ENCODE measurements around the gene ZBTB1. TPM values are rescaled to one million over a fixed set of nuclear protein-coding genes. Genes with fewer than 3 reads are reported as not detected.

The ZBTB1 gene, protein sequence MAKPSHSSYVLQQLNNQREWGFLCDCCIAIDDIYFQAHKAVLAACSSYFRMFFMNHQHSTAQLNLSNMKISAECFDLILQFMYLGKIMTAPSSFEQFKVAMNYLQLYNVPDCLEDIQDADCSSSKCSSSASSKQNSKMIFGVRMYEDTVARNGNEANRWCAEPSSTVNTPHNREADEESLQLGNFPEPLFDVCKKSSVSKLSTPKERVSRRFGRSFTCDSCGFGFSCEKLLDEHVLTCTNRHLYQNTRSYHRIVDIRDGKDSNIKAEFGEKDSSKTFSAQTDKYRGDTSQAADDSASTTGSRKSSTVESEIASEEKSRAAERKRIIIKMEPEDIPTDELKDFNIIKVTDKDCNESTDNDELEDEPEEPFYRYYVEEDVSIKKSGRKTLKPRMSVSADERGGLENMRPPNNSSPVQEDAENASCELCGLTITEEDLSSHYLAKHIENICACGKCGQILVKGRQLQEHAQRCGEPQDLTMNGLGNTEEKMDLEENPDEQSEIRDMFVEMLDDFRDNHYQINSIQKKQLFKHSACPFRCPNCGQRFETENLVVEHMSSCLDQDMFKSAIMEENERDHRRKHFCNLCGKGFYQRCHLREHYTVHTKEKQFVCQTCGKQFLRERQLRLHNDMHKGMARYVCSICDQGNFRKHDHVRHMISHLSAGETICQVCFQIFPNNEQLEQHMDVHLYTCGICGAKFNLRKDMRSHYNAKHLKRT
- total RNA-seq (10 to 100 TPM; 51.7 to 84.2 (median 66.9) TPM), polyA plus RNA-seq (10 to 100 TPM; 25.4 to 31.3 (median 27.5) TPM)
- long read RNA-seq, donor 1, partial matches to known transcripts: 23 of 24 reads
- long read RNA-seq, donor 1, other reads (novel, unspliced or antisense): 0 of 24 reads
- long read RNA-seq, donor 2, full-length matches to known transcripts: 2 of 14 reads
- long read RNA-seq, donor 2, partial matches to known transcripts: 12 of 14 reads
- long read RNA-seq, donor 2, other reads (novel, unspliced or antisense): 0 of 14 reads

DNA sequence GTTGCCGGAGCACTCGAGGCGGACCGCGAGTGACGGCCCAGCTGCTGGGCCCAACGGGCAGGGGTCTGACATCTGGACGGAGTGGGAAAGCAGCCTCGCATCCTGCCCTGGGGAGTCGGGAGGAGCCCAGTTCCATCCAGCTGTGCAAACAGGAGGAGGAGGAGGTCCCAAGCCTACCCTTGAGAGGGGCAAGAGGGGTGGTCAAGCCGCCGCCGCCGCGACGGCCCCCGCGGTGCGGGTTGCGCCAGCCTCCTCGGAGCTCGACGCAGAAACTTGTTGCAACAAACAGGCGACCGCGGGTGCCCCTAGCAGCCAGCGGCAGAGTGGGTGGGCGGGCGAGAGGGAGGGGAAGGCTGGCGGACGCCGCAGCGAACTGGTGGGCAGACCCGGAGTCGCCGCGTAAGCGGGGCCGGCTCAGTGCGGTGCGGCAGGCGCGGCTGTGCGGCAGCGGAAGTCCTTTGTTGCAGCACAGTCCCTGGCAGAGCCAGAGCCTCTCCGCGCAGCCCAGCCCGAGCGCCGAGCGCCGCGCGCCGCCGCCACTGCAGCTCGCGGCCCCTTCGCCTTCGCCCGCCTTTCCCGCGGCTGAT, at the start of gene ZBTB1:
Gene ZBTB1, plus strand, starts transcription at position 461 of the 587 bp plus-strand sequence. CDS start 16,735 bp downstream, outside the sequence.
- intact Hi-C loops (cut with DNase I; ENCODE audit: low total_unique reads): no loop called here
- H3K36me3 ChIP-seq: no peaks in the 10 kb centered on the region
- TF ChIP-seq, protein P1, sequence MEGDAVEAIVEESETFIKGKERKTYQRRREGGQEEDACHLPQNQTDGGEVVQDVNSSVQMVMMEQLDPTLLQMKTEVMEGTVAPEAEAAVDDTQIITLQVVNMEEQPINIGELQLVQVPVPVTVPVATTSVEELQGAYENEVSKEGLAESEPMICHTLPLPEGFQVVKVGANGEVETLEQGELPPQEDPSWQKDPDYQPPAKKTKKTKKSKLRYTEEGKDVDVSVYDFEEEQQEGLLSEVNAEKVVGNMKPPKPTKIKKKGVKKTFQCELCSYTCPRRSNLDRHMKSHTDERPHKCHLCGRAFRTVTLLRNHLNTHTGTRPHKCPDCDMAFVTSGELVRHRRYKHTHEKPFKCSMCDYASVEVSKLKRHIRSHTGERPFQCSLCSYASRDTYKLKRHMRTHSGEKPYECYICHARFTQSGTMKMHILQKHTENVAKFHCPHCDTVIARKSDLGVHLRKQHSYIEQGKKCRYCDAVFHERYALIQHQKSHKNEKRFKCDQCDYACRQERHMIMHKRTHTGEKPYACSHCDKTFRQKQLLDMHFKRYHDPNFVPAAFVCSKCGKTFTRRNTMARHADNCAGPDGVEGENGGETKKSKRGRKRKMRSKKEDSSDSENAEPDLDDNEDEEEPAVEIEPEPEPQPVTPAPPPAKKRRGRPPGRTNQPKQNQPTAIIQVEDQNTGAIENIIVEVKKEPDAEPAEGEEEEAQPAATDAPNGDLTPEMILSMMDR (IDR thresholded peaks at IDR 0.05 in 8 of 11, conservative IDR thresholded peaks at IDR 0.05 in 3 of 11): peak in 1 of 11 experiments; percentile 9
- TF ChIP-seq POLR2AphosphoS5 (IDR thresholded peaks at IDR 0.05) (peak; percentile 95 to 97 (median 96)), POLR2A (IDR thresholded peaks at IDR 0.05) (peak; percentile 60 to 93 (median 91))
- H3K9me3 ChIP-seq: no peaks in the 10 kb centered on the region
- WGBS, 5 donors: 0 to 1% (median 0%) methylated on average over 4 to 63 of the region's 63 CpGs
- H3K27me3 ChIP-seq (replicated peaks in 1 of 7): no peaks in the 10 kb centered on the region
- peak within 1 kb of the TSS; percentile 99 to 100 (median 99) for H3K27ac ChIP-seq
- peak; percentile 98 for DNase-seq
- H3K4me3 ChIP-seq: peak within 1 kb of the TSS; percentile 55 to 88 (median 80)
- H3K4me1 ChIP-seq: peaks cover 47 to 80% (median 71%) of the 10 kb centered on the region in 6 donors

DNA sequence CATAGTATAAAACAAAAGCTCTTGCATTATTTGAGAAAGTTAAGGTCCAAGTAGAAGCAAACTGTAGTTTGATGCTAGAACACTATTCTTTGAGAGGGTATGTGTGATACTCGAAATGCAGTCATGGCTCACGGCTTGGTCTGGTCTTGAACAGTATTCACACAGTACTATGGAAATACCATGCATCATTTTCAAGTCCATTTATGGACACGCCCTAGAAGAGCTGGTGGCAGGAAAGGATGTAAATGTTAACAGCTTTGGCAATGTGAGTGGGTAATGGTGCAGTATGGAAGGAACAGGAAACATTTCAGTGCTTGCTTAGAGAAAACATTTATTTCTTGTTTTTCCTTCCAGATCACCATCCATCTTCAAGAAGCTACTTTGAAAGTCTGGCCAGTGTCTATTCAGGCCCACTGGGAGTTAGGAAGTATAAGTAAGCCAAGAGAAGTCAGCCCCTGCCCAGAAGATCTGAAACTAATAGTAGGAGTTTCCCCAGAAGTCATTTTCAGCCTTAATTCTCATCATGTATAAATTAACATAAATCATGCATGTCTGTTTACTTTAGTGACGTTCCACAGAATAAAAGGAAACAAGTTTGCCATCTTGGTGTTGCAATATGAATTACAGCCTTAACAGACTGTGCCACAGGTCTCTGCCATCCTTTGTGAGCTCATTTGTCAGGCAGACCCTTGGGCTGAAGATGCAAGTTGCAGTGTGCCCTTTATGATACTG, 45.0 kb upstream of the ZBTB1 start:
- peaks cover 0 to 26% (median 12%) of the 10 kb centered on the region in 6 donors for H3K36me3 ChIP-seq
- no peak overlapping the region for H3K27ac ChIP-seq
- no peak for TF ChIP-seq POLR2AphosphoS5 (IDR thresholded peaks at IDR 0.05)
- TF ChIP-seq POLR2A (IDR thresholded peaks at IDR 0.05): no peak
- TF ChIP-seq, protein P1 (IDR thresholded peaks at IDR 0.05 in 8 of 11, conservative IDR thresholded peaks at IDR 0.05 in 3 of 11): no peak
- no peaks in the 10 kb centered on the region for H3K9me3 ChIP-seq
- H3K27me3 ChIP-seq (replicated peaks in 1 of 7): peaks cover 0 to under 1% (median 0%) of the 10 kb centered on the region in 7 donors
- intact Hi-C loops (cut with DNase I; ENCODE audit: low total_unique reads): no loop called here
- H3K4me1 ChIP-seq: peaks cover 2 to 28% (median 14%) of the 10 kb centered on the region in 6 donors
- no peak overlapping the region for H3K4me3 ChIP-seq
- 72 to 88% (median 77%) methylated on average over 4 of the region's 4 CpGs for WGBS, 5 donors
- no peak for DNase-seq

DNA sequence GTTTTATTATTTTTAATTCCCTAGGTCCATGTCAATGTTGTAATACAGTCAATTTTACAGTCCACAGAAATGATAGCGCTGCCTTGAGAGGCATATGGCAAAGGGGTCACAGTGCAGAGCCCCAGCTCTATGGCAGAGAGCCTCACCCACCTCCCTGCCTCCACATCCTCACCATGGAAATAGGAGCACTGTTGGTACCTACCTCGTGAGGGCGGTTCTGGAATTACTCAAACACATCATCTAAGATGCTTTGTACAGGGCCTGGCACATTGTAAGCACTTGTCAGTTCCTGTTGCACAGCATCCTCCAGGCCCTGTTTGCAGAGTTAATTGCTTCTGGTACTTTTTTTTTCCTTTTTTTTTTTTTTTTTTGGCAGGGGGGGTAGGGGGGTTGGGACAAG, 43.3 kb upstream of the ZBTB1 start:
- Histone ChIP-seq H3K27ac (no peak overlapping the region), H3K36me3 (peaks cover 0 to 9% (median 0%) of the 10 kb centered on the region in 6 donors), H3K4me3 (no peak overlapping the region), H3K9me3 (no peaks in the 10 kb centered on the region), H3K27me3 (replicated peaks in 1 of 7) (peaks cover 0 to 15% (median 0%) of the 10 kb centered on the region in 7 donors), H3K4me1 (peaks cover 5 to 43% (median 26%) of the 10 kb centered on the region in 6 donors)
- DNase-seq: no peak
- WGBS, 5 donors: 87 to 95% (median 91%) methylated on average over 3 of the region's 3 CpGs
- TF ChIP-seq POLR2A (IDR thresholded peaks at IDR 0.05) (no peak), POLR2AphosphoS5 (IDR thresholded peaks at IDR 0.05) (no peak)
- TF ChIP-seq, protein P1 (IDR thresholded peaks at IDR 0.05 in 8 of 11, conservative IDR thresholded peaks at IDR 0.05 in 3 of 11): no peak
- intact Hi-C loops (cut with DNase I; ENCODE audit: low total_unique reads): no loop called here
